Peyer's patch (tissue), 4 donors: ENCODE results near the gene INPP4A.

Source experiments
- CTCF ChIP-seq, 6 experiments: fragments of 450-650 bp in 4 of 6; fragments of 200-600 bp in 2 of 6; sonication (generic) in 1 of 6; IDR thresholded peaks; one replicate each; pipeline ENCODE4 v1.5.1; 2017 to 2019; ENCODE audit warnings: antibody characterized with exemption in 6 of 6, mild to moderate bottlenecking in 3 of 6, moderate library complexity in 1 of 6
- POLR2A ChIP-seq, 2 donors: fragments of 450-650 bp; IDR thresholded peaks; one replicate each; pipeline ENCODE4 v1.5.1; 2017; ENCODE audit warnings: antibody characterized with exemption in 2 of 2, mild to moderate bottlenecking in 2 of 2, moderate library complexity in 2 of 2

- TF ChIP-seq CTCF (IDR thresholded peaks at IDR 0.05) = no peak
- no peak for TF ChIP-seq POLR2A (IDR thresholded peaks at IDR 0.05)
Measured at GRCh38 chr2:98419544-98419943, 25.1 kb upstream of the INPP4A start.
